DND-41 (cell line): Measurements from ENCODE around the gene LRRC55.
A peak's percentile ranks its signal among the peaks of the same experiment; 100 is the strongest.

ENCODE experiments used
- ATAC-seq: fragments of 200-7000 bp; cut with Tn5 transposase; 3 replicates; pipeline ENCODE4 v1.9.1; 2021; ENCODE audit warnings: low read depth; ENCODE audit not compliant: insufficient read depth
- DNase-seq: peaks from one replicate; pipeline ENCODE4 v3.0.0-alpha.2; 2020
- H2AFZ ChIP-seq: 2 replicates; pipeline ENCODE4 v1.6.0; 2012; ENCODE audit warnings: low read depth, low read length
- H3K27ac ChIP-seq: 2 replicates; pipeline ENCODE4 v1.5.1; 2012; ENCODE audit warnings: low read length, inconsistent platforms
- H3K27me3 ChIP-seq: fragments of 200-600 bp; sonication (generic); 2 replicates; pipeline ENCODE4 v1.6.0; 2012; ENCODE audit warnings: low read length, mild to moderate bottlenecking, inconsistent platforms; ENCODE audit not compliant: insufficient read depth, poor library complexity
- H3K36me3 ChIP-seq: 2 replicates; pipeline ENCODE4 v1.5.1; 2012; ENCODE audit warnings: low read length, inconsistent platforms; ENCODE audit not compliant: insufficient read depth
- H3K4me1 ChIP-seq: 2 replicates; pipeline ENCODE4 v1.5.1; 2012; ENCODE audit warnings: mild to moderate bottlenecking, low read length; ENCODE audit not compliant: insufficient read depth
- H3K4me2 ChIP-seq: 2 replicates; pipeline ENCODE4 v1.6.0; 2012; ENCODE audit warnings: mild to moderate bottlenecking, moderate library complexity, low read length, inconsistent platforms; ENCODE audit not compliant: insufficient read depth
- H3K4me3 ChIP-seq, 2 experiments: fragments of 200-600 bp in 1 of 2; shearing (Covaris generic) in 1 of 2; 2 replicates each; pipeline ENCODE4 v1.5.1; 2012 to 2016; ENCODE audit warnings: inconsistent platforms in 2 of 2, low read length in 2 of 2, mild to moderate bottlenecking in 2 of 2, low read depth in 1 of 2, moderate library complexity in 1 of 2
- H3K79me2 ChIP-seq: 2 replicates; pipeline ENCODE4 v1.6.0; 2012; ENCODE audit warnings: low read length, inconsistent platforms; ENCODE audit not compliant: insufficient read depth
- H3K9ac ChIP-seq: 2 replicates; pipeline ENCODE4 v1.6.0; 2012; ENCODE audit warnings: low read depth, mild to moderate bottlenecking, inconsistent platforms, low read length, moderate library complexity
- H3K9me3 ChIP-seq: 2 replicates; pipeline ENCODE4 v1.5.1; 2012; ENCODE audit warnings: low read length, moderate library complexity, mild to moderate bottlenecking, inconsistent platforms; ENCODE audit not compliant: insufficient read depth, severe bottlenecking
- H4K20me1 ChIP-seq: 2 replicates; pipeline ENCODE4 v1.6.0; 2012; ENCODE audit warnings: low read length; ENCODE audit not compliant: insufficient read depth
- CTCF ChIP-seq: IDR thresholded peaks from 2 replicates; pipeline ENCODE4 v1.5.1; 2012; ENCODE audit warnings: borderline replicate concordance, low read length, moderate library complexity, mild to moderate bottlenecking; ENCODE audit not compliant: poor library complexity, severe bottlenecking; ENCODE audit errors: extremely low read depth
- EZH2 ChIP-seq: IDR thresholded peaks from 3 replicates; pipeline ENCODE4 v1.6.1; 2012; ENCODE audit warnings: borderline replicate concordance, low read depth, mild to moderate bottlenecking, moderate library complexity, low read length, inconsistent platforms; ENCODE audit not compliant: severe bottlenecking

The LRRC55 gene

GRCh38 chr11:57207168-57207567 is 25.4 kb downstream of the LRRC55 start:
- Histone ChIP-seq H3K4me3 (no peak overlapping the region), H2AFZ (no peak overlapping the region), H3K79me2 (no peaks in the 10 kb centered on the region), H3K9ac (no peak overlapping the region), H3K9me3 (no peaks in the 10 kb centered on the region), H3K27me3 (peaks cover 23% of the 10 kb centered on the region), H3K27ac (no peak overlapping the region), H3K36me3 (no peaks in the 10 kb centered on the region), H3K4me2 (no peak overlapping the region), H3K4me1 (no peaks in the 10 kb centered on the region), H4K20me1 (no peaks in the 10 kb centered on the region)
- DNase-seq: no peak
- no peak for ATAC-seq
- no peak for TF ChIP-seq CTCF
- TF ChIP-seq EZH2: no peak

DNA sequence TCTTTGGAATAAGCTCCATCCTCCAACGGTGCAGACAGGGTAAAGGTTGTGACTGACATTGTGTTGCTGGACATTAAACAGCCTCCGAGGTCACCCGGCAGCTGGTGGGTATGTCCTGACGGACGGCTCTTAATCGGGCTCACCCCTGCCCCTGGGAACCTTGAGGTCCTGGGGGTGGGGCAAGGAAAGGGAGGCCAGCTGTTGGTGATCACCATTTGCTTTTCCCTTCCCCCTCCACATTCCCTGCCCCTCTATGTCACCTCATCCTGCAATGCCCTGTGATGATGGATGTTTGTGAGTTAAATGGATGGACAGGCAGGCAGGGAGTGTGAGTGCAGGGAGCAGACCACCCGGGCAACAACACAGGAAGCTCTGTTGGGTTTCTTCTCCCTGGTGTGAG is 29.0 kb downstream of the LRRC55 start:
- no peak overlapping the region for H3K9ac ChIP-seq
- no peaks in the 10 kb centered on the region for H3K27me3 ChIP-seq
- no peak overlapping the region for H3K27ac ChIP-seq
- DNase-seq (no peak), ATAC-seq (no peak)
- H3K4me1 ChIP-seq: peaks cover 6% of the 10 kb centered on the region
- no peaks in the 10 kb centered on the region for H4K20me1 ChIP-seq
- TF ChIP-seq EZH2 (no peak), CTCF (no peak)
- H2AFZ ChIP-seq: no peak overlapping the region
- no peaks in the 10 kb centered on the region for H3K79me2 ChIP-seq
- no peak overlapping the region for H3K4me2 ChIP-seq
- H3K36me3 ChIP-seq: no peaks in the 10 kb centered on the region
- H3K9me3 ChIP-seq: no peaks in the 10 kb centered on the region
- H3K4me3 ChIP-seq: no peak overlapping the region

GRCh38 chr11:57213342-57214097 is 31.8 kb downstream of the LRRC55 start:
- no peak overlapping the region for H3K4me3 ChIP-seq

More at GRCh38 chr11:57213342-57214097, 31.8 kb downstream of the LRRC55 start:
- Histone ChIP-seq H2AFZ (no peak overlapping the region), H4K20me1 (no peaks in the 10 kb centered on the region), H3K27ac (no peak overlapping the region), H3K27me3 (peaks cover 4% of the 10 kb centered on the region), H3K36me3 (no peaks in the 10 kb centered on the region), H3K4me1 (peaks cover 6% of the 10 kb centered on the region), H3K4me2 (no peak overlapping the region), H3K9me3 (no peaks in the 10 kb centered on the region), H3K79me2 (no peaks in the 10 kb centered on the region), H3K9ac (no peak overlapping the region)
- TF ChIP-seq CTCF: no peak
- TF ChIP-seq EZH2: no peak
- DNase-seq (peak; percentile 27), ATAC-seq (peak; percentile 75)
